OCI-LY7 (cell line): ENCODE measurements around the gene PARD3B. TPM values are rescaled to one million over a fixed set of nuclear protein-coding genes. Genes with fewer than 3 reads are reported as not detected.

Experiments used
- BruUV-seq: library from RNA; stranded (reverse); fragments of 400-500 nt; replicated peaks from 2 replicates; lab custom pipeline; 2021; lab: Mats Ljungman, UMichigan
- CTCF ChIA-PET: fragments of 300-600 bp; sonication (Branson Sonifier 250); formaldehyde crosslinking; loops from one replicate; lab custom pipeline; 2022; ENCODE audit warnings: antibody characterized with exemption; ENCODE audit not compliant: unreplicated experiment; lab: Charles Lee
- POLR2A ChIA-PET: fragments of 300-600 bp; sonication (Branson Sonifier 250); formaldehyde crosslinking; loops from one replicate; lab custom pipeline; 2022; ENCODE audit warnings: antibody characterized with exemption; lab: Charles Lee
- DNase-seq: peaks from one replicate; pipeline ENCODE4 v3.0.0-alpha.2; 2015; ENCODE audit warnings: low spot score
- H2AFZ ChIP-seq: fragments of 200-600 bp; sonication (generic), shearing (Covaris generic); 2 replicates; pipeline ENCODE4 v1.6.1; 2014; ENCODE audit warnings: mild to moderate bottlenecking, antibody characterized with exemption, low read length, moderate library complexity
- H3K27ac ChIP-seq: fragments of 200-600 bp; sonication (generic); 2 replicates; pipeline ENCODE4 v1.5.1; 2014; ENCODE audit warnings: mixed run types, low read depth, mild to moderate bottlenecking, moderate library complexity, low read length, inconsistent platforms; ENCODE audit not compliant: poor library complexity, severe bottlenecking
- H3K36me3 ChIP-seq: fragments of 200-600 bp; sonication (generic); 2 replicates; pipeline ENCODE4 v1.6.1; 2014; ENCODE audit warnings: mild to moderate bottlenecking, antibody characterized with exemption, low read length, moderate library complexity, mixed read lengths; ENCODE audit not compliant: insufficient read depth
- H3K4me1 ChIP-seq: fragments of 200-600 bp; sonication (generic); 2 replicates; pipeline ENCODE4 v1.5.1; 2014; ENCODE audit warnings: mild to moderate bottlenecking, low read length; ENCODE audit not compliant: insufficient read depth, poor library complexity, severe bottlenecking
- H3K4me2 ChIP-seq: fragments of 200-600 bp; sonication (generic); 2 replicates; pipeline ENCODE4 v1.6.1; 2014; ENCODE audit warnings: mild to moderate bottlenecking, low read length
- H3K4me3 ChIP-seq: fragments of 200-600 bp; sonication (generic); 2 replicates; pipeline ENCODE4 v1.5.1; 2014; ENCODE audit warnings: mild to moderate bottlenecking, low read depth, low read length; ENCODE audit not compliant: poor library complexity, severe bottlenecking
- H3K79me2 ChIP-seq: fragments of 200-600 bp; sonication (generic); 2 replicates; pipeline ENCODE4 v1.6.1; 2016; ENCODE audit warnings: low read depth, mild to moderate bottlenecking, low read length, moderate library complexity, mixed read lengths; ENCODE audit not compliant: insufficient read depth
- H3K9me2 ChIP-seq: fragments of 200-600 bp; sonication (generic); 2 replicates; pipeline ENCODE4 v1.6.1; 2016; ENCODE audit warnings: mild to moderate bottlenecking, low read length, mixed read lengths; ENCODE audit not compliant: insufficient read depth
- H3K9me3 ChIP-seq: fragments of 200-600 bp; sonication (generic); 2 replicates; pipeline ENCODE4 v1.6.1; 2014; ENCODE audit warnings: mild to moderate bottlenecking, mixed run types, low read length, mixed read lengths
- H4K20me1 ChIP-seq: fragments of 200-600 bp; sonication (generic); 2 replicates; pipeline ENCODE4 v1.6.1; 2014; ENCODE audit warnings: mild to moderate bottlenecking, antibody characterized with exemption, low read length, moderate library complexity, mixed read lengths; ENCODE audit not compliant: insufficient read depth
- CTCF ChIP-seq: fragments of 200-600 bp; sonication (generic); conservative IDR thresholded peaks from 2 replicates; pipeline ENCODE4 v1.5.1; 2014; ENCODE audit warnings: mild to moderate bottlenecking, antibody characterized with exemption, low read length, moderate library complexity, mixed read lengths
- EZH2phosphoT487 ChIP-seq: fragments of 200-600 bp; sonication (generic); IDR thresholded peaks from 2 replicates; pipeline ENCODE4 v1.6.1; 2018; ENCODE audit warnings: low read depth, borderline replicate concordance, mild to moderate bottlenecking, mixed run types, antibody characterized with exemption, low read length, moderate library complexity, mixed read lengths
- intact Hi-C: fragments of 100-400 bp; cut with micrococcal nuclease; formaldehyde crosslinking; loops from one replicate; pipeline ENCODE4 v1.10.0; 2022; ENCODE audit not compliant: unreplicated experiment
- total RNA-seq, 2 experiments: library from RNA; depleted of rRNA in 1 of 2; stranded (reverse); fragments of >200 nt in 1 of 2; shearing (Covaris generic) in 1 of 2; gene quantifications; 2 replicates each; pipeline ENCODE4 v1.2.3, GENCODE V29; 2014 to 2022

Gene PARD3B
- total RNA-seq, 2 experiments from 2014 or later = not detected

DNA sequence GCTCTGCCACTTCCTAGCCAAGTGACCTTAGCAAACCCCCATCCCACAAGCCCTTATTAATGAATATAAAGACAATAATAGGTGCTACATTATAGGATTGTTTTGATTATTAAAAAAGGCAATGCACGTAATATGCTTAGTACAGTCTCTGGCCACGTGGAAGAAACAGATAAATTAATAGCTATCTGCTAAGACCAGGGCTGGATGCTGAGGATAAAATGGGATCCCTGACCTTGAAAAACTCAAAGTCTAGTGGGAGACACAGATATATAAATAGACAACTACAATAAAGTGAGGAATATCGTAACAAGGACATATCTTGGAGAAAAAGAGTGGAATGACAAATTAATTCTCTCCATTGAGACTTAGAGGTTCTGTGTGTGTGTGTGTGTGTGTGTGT, 29.9 kb upstream of the PARD3B start:
- Histone ChIP-seq H3K79me2 (no peaks in the 10 kb centered on the region), H3K9me3 (no peaks in the 10 kb centered on the region), H2AFZ (no peak overlapping the region), H3K9me2 (no peaks in the 10 kb centered on the region), H4K20me1 (no peaks in the 10 kb centered on the region), H3K36me3 (no peaks in the 10 kb centered on the region), H3K4me3 (no peak overlapping the region), H3K4me2 (no peak overlapping the region), H3K4me1 (no peaks in the 10 kb centered on the region), H3K27ac (no peak overlapping the region)
- ChIA-PET POLR2A (interaction anchor here (0.6 kb wide), 1 partner anchor 23 kb away, joined by 3 read pairs; no protein-coding TSS in a partner anchor), CTCF (no interaction called here)
- BruUV-seq = no TSS peak
- TF ChIP-seq CTCF (no peak), EZH2phosphoT487 (no peak)
- intact Hi-C loops = no loop called here
- DNase-seq = no peak

DNA sequence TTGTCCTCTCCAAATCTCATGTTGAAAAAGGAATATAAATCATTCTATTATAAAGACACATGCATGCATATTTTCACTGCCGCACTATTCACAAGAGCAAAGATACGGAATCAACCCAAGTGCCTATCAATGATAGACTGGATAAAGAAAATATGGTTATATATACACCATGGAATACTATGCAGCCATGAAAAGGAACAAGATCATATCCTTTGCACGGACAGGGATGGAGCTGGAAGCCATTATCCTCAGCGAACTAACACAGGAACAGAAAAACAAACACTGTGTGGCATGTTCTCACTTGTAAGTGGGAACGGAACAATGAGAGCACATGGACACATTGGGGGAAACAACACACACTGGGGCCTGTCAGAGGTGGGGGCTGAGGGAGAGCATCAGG, 28.1 kb upstream of the PARD3B start:
- CTCF ChIA-PET = no interaction called here
- TF ChIP-seq CTCF (no peak), EZH2phosphoT487 (no peak)
- Histone ChIP-seq H3K4me2 (no peak overlapping the region), H3K4me3 (no peak overlapping the region), H2AFZ (no peak overlapping the region), H4K20me1 (no peaks in the 10 kb centered on the region), H3K27ac (no peak overlapping the region), H3K36me3 (no peaks in the 10 kb centered on the region), H3K79me2 (no peaks in the 10 kb centered on the region), H3K9me2 (no peaks in the 10 kb centered on the region), H3K9me3 (no peaks in the 10 kb centered on the region), H3K4me1 (no peaks in the 10 kb centered on the region)
- intact Hi-C loops = no loop called here
- no TSS peak for BruUV-seq
- no peak for DNase-seq
- POLR2A ChIA-PET = interaction anchor here (1.0 kb wide), 1 partner anchor 13 kb away, joined by 3 read pairs; no protein-coding TSS in a partner anchor

- H3K4me3 ChIP-seq = no peak overlapping the region
- H4K20me1 ChIP-seq = no peaks in the 10 kb centered on the region
- BruUV-seq = no TSS peak
- no peak overlapping the region for H3K4me2 ChIP-seq
- ChIA-PET POLR2A (interaction anchor here (1.5 kb wide), 1 partner anchor 12 kb away, joined by 3 read pairs; no protein-coding TSS in a partner anchor), CTCF (no interaction called here)
- no peaks in the 10 kb centered on the region for H3K9me3 ChIP-seq
- H3K9me2 ChIP-seq = no peaks in the 10 kb centered on the region
- TF ChIP-seq CTCF = no peak
- no peak for TF ChIP-seq EZH2phosphoT487
- H2AFZ ChIP-seq = no peak overlapping the region
- no peaks in the 10 kb centered on the region for H3K4me1 ChIP-seq
- intact Hi-C loops = no loop called here
- no peak for DNase-seq
- H3K27ac ChIP-seq = no peak overlapping the region
- H3K79me2 ChIP-seq = no peaks in the 10 kb centered on the region
- H3K36me3 ChIP-seq = no peaks in the 10 kb centered on the region
Observed at GRCh38 chr2:204529795-204530463, 15.3 kb upstream of the PARD3B start.
